ENCODE results near the gene TAC3.
"Not testable (repeated sequence)": the region's sequence is repeated elsewhere in the genome, so short reads cannot be mapped to it uniquely, and the experiment has no call there.

TAC3 gene

DNA sequence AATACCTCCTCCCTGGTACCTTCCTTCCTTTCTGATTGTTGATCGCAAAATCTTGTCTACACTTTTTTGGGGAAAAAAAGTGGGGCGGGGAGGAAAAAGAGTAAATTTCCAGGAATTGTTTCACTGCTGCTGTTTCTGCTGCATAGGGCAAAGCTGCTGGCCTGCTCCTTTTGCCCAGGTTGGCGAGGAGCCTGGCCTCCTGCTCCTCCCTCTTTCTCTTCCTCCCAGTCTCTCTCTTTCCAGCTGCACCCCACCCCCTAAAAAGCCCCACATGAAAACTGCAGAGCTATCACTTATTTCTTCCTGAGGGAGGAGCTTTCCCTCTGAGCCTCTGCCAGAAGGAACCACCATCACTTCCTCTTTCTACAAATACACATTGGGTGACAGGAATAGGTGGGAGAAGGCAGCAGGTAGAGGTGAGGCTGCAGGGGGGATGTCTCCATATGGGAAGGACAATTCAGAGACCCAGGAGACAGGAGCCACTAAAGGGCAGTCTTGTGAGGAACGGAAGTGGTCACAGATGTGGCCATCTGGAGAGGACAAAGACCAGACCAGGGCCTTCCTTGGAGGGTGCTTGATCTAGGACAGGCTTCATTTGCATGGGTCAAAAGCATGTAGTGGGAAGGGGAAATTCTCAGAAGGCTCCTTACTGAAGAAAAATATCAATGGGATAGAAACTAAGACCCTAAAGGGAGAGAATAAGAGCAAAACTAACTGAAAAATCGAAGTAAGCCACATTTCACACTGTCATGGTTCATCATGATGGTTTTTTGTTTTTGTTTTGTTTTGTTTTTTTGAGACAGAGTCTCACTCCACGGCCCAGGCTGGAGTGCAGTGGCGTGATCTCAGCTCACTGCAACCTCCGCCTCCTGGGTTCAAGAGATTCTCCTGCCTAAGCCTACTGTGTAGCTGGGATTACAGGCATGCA is 24.7 kb downstream of the TAC3 start:
- no peak overlapping the region for H3K4me3 ChIP-seq (ENCODE audit: low read depth, low read length)
- H3K36me3 ChIP-seq (ENCODE audit: control insufficient read depth, insufficient read depth, low read length): peaks cover 7% of the 10 kb centered on the region; the same call in 1 of the 2 replicates
- H3K4me1 ChIP-seq (ENCODE audit: control insufficient read depth, insufficient read depth, low read length): peaks cover 22% of the 10 kb centered on the region
- H3K27ac ChIP-seq (ENCODE audit: low read depth, low read length): no peak overlapping the region
- no peak overlapping the region for H3K9ac ChIP-seq (ENCODE audit: low read length)
- H3K9me3 ChIP-seq (ENCODE audit: control insufficient read depth, insufficient read depth, low read depth, low read length): no peaks in the 10 kb centered on the region
- H3K27me3 ChIP-seq (ENCODE audit: control insufficient read depth, insufficient read depth, low read length): no peaks in the 10 kb centered on the region

DNA sequence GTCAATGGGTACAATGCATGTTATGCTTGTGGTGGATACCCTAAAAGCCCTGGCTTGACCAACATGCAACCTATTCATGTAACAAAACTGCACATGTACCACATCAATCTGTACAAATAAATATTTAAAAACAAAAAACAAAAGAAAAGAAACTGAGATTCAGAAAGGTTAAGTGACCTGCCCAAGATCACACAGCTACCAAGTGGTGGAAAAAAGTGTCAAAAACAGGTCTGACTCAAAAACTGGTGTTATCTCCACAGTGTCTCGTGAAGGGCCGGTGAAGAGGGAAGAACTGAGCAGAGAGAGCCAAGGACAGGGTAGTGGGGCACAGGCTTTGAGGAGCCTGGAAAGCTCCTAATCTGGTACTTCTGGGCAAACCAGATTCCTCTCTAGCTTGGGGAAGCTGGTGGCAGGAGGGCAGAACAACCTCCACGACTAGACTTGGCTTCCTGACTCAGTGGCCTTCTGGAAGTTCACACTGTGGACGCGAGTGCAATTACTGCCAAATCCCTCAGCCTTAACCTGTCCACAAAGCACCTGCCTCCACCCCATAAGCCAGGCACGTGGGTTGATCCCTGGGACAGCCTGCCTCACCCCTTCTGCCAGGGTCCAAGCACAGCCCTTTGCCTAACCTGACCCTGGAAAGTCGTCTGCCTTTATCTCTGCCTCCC is 25.5 kb downstream of the TAC3 start:
- Histone ChIP-seq H3K4me3 (ENCODE audit: low read depth, low read length) (no peak overlapping the region), H3K4me1 (ENCODE audit: control insufficient read depth, insufficient read depth, low read length) (peaks cover 26% of the 10 kb centered on the region), H3K27ac (ENCODE audit: low read depth, low read length) (no peak overlapping the region), H3K9me3 (ENCODE audit: control insufficient read depth, insufficient read depth, low read depth, low read length) (no peaks in the 10 kb centered on the region), H3K27me3 (ENCODE audit: control insufficient read depth, insufficient read depth, low read length) (no peaks in the 10 kb centered on the region), H3K9ac (ENCODE audit: low read length) (no peak overlapping the region), H3K36me3 (ENCODE audit: control insufficient read depth, insufficient read depth, low read length) (peaks cover 7% of the 10 kb centered on the region; the same call in 1 of the 2 replicates)

DNA sequence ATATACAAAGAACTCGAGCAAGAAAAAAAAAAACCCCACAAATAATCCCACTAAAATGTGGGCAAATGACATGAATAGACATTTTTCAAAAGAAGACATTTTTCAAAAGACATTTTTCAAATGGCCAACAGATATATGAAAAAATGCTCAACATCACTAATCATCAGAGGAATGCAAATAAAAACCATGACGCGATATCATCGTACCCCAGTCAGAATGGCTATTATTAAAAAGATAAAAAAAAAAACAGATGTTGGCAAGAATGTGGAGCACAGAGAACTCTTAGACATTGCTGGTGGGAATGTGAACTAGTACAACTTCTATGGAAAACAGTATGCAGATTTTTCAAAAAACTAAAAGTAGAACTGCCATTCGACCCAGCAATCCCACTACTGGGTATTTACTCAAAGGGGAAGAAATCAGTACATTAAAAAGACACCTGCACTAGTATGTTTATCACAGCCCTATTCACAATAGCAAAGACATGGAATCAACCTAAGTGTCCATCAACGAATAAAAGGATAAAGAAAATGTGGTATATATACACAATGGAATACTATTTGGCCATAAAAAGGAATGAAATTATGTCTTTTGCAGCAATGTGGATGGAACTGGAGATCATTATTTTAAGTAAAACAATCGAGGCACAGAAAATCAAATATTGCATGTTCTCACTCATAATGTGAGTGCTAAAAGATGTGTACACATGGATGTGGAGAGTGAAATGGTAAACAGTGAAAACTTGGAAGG is 26.3 kb downstream of the TAC3 start:
- Histone ChIP-seq H3K4me1 (ENCODE audit: control insufficient read depth, insufficient read depth, low read length) (peaks cover 27% of the 10 kb centered on the region), H3K36me3 (ENCODE audit: control insufficient read depth, insufficient read depth, low read length) (peaks cover under 1% of the 10 kb centered on the region; the same call in 1 of the 2 replicates), H3K9me3 (ENCODE audit: control insufficient read depth, insufficient read depth, low read depth, low read length) (no peaks in the 10 kb centered on the region), H3K27ac (ENCODE audit: low read depth, low read length) (no peak overlapping the region), H3K4me3 (ENCODE audit: low read depth, low read length) (no peak overlapping the region), H3K9ac (ENCODE audit: low read length) (no peak overlapping the region), H3K27me3 (ENCODE audit: control insufficient read depth, insufficient read depth, low read length) (no peaks in the 10 kb centered on the region)

DNA sequence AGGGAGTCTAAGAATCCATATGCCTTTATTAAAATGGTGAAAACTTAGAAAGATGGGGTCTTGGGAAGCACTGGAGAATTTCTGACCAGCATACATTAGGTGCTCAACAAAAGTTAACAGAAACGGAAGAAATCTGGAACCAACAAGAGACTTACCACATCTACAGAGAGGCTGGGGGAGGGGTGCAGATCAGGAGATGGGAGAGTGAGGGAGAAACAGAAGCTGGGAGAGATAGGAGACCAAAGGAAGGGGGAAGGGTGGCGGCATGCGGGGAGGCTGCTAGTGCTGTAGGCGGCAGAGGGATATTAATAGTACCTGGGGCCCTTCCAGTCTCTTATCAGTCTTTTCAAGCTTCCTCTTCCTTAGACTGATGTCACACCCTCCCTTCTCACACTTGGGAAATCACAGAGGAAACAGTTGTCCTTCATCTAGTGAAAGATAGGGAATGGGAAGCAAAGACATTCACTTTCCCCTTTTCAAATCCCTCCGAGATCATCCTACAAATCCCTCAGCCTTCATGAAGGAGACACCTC is 28.1 kb downstream of the TAC3 start:
- no peak overlapping the region; the same call in 1 of the 2 replicates for H3K4me3 ChIP-seq (ENCODE audit: low read depth, low read length)
- peaks cover 27% of the 10 kb centered on the region for H3K4me1 ChIP-seq (ENCODE audit: control insufficient read depth, insufficient read depth, low read length)
- no peaks in the 10 kb centered on the region for H3K9me3 ChIP-seq (ENCODE audit: control insufficient read depth, insufficient read depth, low read depth, low read length)
- no peaks in the 10 kb centered on the region for H3K36me3 ChIP-seq (ENCODE audit: control insufficient read depth, insufficient read depth, low read length)
- H3K27me3 ChIP-seq (ENCODE audit: control insufficient read depth, insufficient read depth, low read length): no peaks in the 10 kb centered on the region
- peak overlapping the region; percentile 10; the same call in 1 of the 2 replicates for H3K27ac ChIP-seq (ENCODE audit: low read depth, low read length)
- peak overlapping the region; percentile 10 for H3K9ac ChIP-seq (ENCODE audit: low read length)

DNA sequence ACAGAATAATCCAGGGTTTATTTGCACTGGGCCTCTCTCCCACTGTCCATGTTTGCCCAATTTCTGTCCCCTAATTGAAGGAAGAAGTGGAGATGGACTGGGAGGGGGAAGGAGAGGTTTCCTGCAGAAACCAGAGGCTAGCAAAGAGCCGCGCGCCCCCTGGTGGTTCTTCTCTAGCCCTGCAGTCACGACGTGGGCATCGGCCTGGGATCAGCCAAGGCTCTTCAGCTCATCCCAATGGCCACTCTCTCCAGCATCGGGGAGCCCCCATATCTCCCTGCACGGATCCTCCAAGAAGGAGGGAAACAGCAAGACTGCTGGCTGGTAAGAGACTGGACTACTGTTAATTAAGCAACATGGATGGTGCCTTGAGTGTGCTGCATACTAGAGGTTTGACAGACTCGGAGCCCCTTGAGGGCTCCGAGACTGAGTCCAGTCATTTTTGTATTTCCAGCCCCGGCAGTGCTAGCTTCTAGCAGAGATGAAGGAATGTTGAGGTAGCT is 28.7 kb downstream of the TAC3 start:
- Histone ChIP-seq H3K27me3 (ENCODE audit: control insufficient read depth, insufficient read depth, low read length) (no peaks in the 10 kb centered on the region), H3K27ac (ENCODE audit: low read depth, low read length) (peak overlapping the region; percentile 10; the same call in 1 of the 2 replicates), H3K4me3 (ENCODE audit: low read depth, low read length) (no peak overlapping the region; the same call in 1 of the 2 replicates), H3K4me1 (ENCODE audit: control insufficient read depth, insufficient read depth, low read length) (peaks cover 27% of the 10 kb centered on the region), H3K36me3 (ENCODE audit: control insufficient read depth, insufficient read depth, low read length) (no peaks in the 10 kb centered on the region), H3K9ac (ENCODE audit: low read length) (peak overlapping the region; percentile 10), H3K9me3 (ENCODE audit: control insufficient read depth, insufficient read depth, low read depth, low read length) (no peaks in the 10 kb centered on the region)

DNA sequence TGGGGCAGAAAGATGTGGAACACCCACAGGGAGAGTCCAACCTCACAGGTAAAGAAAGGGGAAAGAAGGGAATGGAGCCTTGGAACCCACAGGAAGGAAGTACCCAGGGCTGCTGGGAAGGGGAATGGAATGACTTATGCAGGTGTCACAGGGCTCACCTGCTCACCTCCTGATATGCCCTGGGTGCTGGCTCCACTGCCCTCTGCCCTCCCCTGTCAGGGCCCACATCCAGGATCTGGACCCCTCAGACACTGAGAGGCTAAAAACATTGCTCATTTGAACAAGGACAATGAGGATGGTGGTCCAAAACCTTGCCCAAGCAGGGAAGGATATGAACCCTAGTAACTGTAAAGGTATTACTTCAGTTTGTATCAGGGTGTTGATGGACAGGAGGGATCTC is 29.3 kb downstream of the TAC3 start:
- H3K4me1 ChIP-seq (ENCODE audit: control insufficient read depth, insufficient read depth, low read length): peaks cover 27% of the 10 kb centered on the region
- H3K4me3 ChIP-seq (ENCODE audit: low read depth, low read length): no peak overlapping the region
- H3K27ac ChIP-seq (ENCODE audit: low read depth, low read length): no peak overlapping the region
- no peaks in the 10 kb centered on the region for H3K9me3 ChIP-seq (ENCODE audit: control insufficient read depth, insufficient read depth, low read depth, low read length)
- no peak overlapping the region for H3K9ac ChIP-seq (ENCODE audit: low read length)
- H3K27me3 ChIP-seq (ENCODE audit: control insufficient read depth, insufficient read depth, low read length): no peaks in the 10 kb centered on the region
- no peaks in the 10 kb centered on the region for H3K36me3 ChIP-seq (ENCODE audit: control insufficient read depth, insufficient read depth, low read length)

DNA sequence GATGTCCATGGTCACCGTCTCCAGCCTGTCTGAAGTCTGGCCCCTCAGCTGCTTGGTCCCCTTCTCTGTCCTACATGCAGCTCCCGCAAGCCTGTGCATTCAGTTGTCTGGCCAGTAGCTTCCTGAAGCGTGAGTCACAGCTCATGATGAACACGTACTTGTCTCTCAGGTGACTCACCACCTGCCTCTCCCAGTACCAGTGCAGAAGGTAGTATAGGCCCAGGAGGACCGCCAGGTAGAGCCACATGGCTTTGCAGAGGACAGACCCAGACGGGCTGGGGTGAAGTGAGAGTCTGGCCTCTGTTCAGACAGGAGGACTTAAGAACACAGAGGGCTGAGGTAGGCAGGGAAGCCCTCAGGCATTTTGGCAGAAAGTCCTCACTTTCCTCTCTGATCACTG is 30.6 kb downstream of the TAC3 start:
- not testable (repeated sequence) for H3K9ac ChIP-seq (ENCODE audit: low read length); H3K27me3 ChIP-seq (ENCODE audit: control insufficient read depth, insufficient read depth, low read length); H3K27ac ChIP-seq (ENCODE audit: low read depth, low read length); H3K9me3 ChIP-seq (ENCODE audit: control insufficient read depth, insufficient read depth, low read depth, low read length); H3K36me3 ChIP-seq (ENCODE audit: control insufficient read depth, insufficient read depth, low read length); H3K4me3 ChIP-seq (ENCODE audit: low read depth, low read length)
- peaks cover 21% of the 10 kb centered on the region for H3K4me1 ChIP-seq (ENCODE audit: control insufficient read depth, insufficient read depth, low read length)

DNA sequence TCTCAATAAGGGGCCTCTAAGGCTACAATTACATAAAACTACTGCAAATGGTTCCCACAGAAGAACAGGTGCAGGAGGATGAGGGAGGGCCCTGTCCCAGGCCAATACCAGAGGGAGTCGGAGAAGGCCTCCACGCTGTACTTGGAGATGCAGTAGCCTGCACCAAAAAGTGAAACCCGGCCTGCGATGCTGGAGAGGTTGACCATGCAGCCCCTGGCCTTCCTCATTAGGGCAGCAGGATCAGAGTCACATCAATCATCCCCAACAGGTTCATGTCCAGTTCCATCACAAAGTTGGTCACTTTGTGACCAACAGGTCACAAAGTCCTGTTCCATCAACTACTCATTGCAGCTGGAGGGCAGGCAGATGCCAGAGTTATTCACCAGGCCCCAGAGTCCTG is 32.9 kb downstream of the TAC3 start:
- no peaks in the 10 kb centered on the region for H3K9me3 ChIP-seq (ENCODE audit: control insufficient read depth, insufficient read depth, low read depth, low read length)
- peaks cover 16% of the 10 kb centered on the region for H3K4me1 ChIP-seq (ENCODE audit: control insufficient read depth, insufficient read depth, low read length)
- no peaks in the 10 kb centered on the region for H3K36me3 ChIP-seq (ENCODE audit: control insufficient read depth, insufficient read depth, low read length)
- no peak overlapping the region for H3K9ac ChIP-seq (ENCODE audit: low read length)
- no peak overlapping the region for H3K27ac ChIP-seq (ENCODE audit: low read depth, low read length)
- no peaks in the 10 kb centered on the region for H3K27me3 ChIP-seq (ENCODE audit: control insufficient read depth, insufficient read depth, low read length)
- H3K4me3 ChIP-seq (ENCODE audit: low read depth, low read length): no peak overlapping the region

DNA sequence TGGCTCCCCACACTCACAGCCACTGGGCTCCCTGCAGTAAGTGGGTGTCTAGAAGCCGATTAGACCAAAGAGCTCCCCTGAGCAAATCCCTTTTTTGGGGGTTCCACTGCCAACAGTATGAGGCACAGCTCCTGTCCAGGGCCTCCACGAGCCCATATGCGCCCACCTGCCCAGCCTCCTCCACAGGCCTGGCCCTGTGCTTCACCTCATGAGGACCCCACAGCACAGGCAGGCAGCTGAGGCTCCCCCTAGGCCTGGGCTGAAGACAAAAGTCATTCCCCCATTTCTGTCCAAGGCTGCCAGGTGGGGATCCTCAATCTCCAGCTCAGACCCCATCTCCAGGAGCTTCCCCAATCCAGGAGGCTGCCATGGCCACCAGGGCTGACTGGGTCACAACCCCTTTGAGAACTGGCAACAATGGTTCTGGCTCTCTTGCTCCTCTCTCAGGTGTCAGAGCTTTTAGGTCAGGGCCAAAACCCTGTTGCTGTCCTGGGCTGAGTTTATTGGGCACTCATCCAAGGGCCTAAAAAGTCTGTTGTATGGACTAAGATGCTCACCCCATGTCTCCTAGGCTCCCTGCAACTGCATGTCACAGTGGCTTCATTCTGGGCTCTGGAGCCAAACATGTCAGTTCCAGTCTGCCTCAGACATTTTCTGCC is 33.6 kb downstream of the TAC3 start:
- not testable (repeated sequence) for H3K4me1 ChIP-seq (ENCODE audit: control insufficient read depth, insufficient read depth, low read length); H3K9me3 ChIP-seq (ENCODE audit: control insufficient read depth, insufficient read depth, low read depth, low read length); H3K4me3 ChIP-seq (ENCODE audit: low read depth, low read length); H3K9ac ChIP-seq (ENCODE audit: low read length); H3K36me3 ChIP-seq (ENCODE audit: control insufficient read depth, insufficient read depth, low read length); H3K27me3 ChIP-seq (ENCODE audit: control insufficient read depth, insufficient read depth, low read length); H3K27ac ChIP-seq (ENCODE audit: low read depth, low read length)

DNA sequence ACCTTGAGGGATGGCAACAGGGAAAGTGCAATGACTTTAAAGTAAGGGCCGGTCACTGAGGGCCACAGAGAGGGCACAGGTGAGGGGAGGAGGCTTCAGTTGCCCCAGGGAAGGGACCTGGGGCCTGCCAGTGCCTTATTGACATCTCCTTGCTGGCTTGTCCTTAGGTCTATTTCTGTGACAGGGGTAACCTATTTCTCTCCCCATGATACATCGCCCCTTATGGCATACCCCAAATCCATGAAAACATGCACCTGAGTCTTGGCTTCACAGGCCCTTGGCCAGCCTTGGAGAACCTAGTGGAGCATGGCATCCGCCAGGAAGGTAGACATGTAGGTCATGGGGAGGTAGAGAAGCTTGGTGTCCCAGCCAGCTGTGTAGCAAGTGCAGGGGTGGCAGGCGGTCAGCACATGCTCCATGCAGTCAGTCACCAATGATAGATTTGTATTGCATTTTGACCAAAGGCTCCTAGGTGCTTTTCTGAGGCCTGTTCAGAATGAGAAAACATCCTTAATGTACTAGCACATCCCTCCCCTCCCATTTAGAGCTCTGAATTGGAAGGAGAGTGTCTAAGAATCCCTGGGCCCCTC is 35.3 kb downstream of the TAC3 start:
- Histone ChIP-seq H3K4me1 (ENCODE audit: control insufficient read depth, insufficient read depth, low read length) (peaks cover 4% of the 10 kb centered on the region; the same call in 1 of the 2 replicates), H3K27me3 (ENCODE audit: control insufficient read depth, insufficient read depth, low read length) (no peaks in the 10 kb centered on the region), H3K9me3 (ENCODE audit: control insufficient read depth, insufficient read depth, low read depth, low read length) (no peaks in the 10 kb centered on the region), H3K36me3 (ENCODE audit: control insufficient read depth, insufficient read depth, low read length) (no peaks in the 10 kb centered on the region), H3K9ac (ENCODE audit: low read length) (no peak overlapping the region), H3K27ac (ENCODE audit: low read depth, low read length) (no peak overlapping the region), H3K4me3 (ENCODE audit: low read depth, low read length) (no peak overlapping the region)
